GM21515 (cell line): Measurements from ENCODE around the gene TMEM125.

Source experiments
- ATAC-seq: cut with Tn5 transposase; IDR thresholded peaks from one replicate; pipeline ENCODE4 v1.9.1; 2021; ENCODE audit not compliant: unreplicated experiment

Gene TMEM125

DNA sequence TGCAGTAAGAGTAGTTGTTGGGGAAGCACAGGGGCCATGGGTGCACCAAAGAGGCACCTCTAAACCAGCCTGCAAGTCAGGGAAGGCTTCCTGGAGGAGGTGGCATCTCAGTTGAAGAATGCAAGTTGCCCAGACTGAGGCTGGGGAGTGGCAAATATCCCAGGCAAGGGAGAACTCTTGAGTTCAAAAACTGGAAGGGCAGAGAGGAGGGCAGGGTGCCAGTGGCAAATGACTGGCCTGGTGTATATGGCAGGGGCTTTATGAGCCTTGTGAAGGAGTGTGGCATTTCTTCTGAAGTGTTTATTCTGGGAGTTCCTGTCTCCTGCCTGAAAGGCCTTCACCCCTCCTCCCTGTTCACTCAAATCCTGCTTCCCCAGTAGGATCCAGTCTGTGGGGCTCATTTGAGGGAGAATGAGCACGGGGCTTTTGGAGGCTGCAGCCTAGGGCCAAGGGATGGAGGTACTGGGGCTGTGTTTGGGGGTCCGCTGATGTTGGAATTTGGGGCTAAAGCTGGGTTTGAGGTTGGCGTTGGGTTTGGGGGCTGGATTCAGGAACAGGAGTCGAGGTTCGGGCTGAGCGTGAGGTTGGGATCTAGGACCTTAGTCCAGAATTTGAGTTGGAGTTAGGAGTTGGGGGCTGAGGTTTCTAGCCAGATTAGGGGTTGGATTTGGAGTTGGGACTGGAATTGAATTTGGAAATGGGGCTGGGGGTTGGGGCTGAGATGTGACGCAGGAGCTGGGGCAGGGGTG is at the start of gene TMEM125:
TSS of gene TMEM125 (plus strand) at position 357 of the 749 bp plus-strand sequence. CDS start 2,740 bp downstream, outside the sequence.
- ATAC-seq = no peak

DNA sequence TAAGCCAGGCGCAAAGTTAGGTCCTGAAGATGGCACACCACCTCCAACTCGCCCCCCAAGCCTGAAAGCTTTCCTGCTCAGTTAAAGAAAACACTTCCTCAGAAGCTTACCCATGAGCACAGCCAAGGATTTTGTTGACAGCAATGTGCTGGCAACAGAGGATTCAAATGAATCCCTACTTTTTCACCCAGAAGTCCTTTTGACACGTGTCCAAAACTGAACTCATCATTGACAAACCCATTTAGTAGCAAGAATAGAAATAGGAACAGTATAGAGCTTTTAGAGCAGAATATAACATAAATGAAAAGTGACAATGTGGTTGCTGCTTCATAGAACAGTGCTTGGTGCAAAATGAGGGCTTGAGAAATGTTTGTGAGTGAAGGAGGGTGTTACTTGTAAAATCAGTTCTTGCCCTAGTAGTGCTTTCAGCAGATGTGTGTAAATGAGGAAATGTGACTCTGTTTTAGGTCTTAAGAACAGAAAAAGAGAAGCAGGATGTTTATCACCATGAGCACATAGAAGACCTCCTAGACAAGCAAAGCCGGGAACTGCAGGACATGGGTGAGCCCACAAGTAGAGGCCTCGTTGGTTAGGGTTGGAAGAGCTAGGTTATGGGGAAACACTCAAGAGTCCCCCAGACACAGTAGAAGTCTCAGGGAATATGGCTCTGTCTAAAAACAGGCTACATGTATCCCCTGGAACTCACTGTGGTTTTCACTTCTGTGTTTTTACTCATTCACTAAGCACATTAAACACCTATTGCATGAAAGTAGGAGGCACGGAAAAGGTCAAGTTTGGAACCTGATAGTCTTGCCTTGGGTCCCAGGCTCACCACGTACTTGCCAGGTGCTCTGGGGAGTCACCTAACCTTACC is 48.6 kb upstream of the TMEM125 start:
- ATAC-seq = peak; percentile 73

DNA sequence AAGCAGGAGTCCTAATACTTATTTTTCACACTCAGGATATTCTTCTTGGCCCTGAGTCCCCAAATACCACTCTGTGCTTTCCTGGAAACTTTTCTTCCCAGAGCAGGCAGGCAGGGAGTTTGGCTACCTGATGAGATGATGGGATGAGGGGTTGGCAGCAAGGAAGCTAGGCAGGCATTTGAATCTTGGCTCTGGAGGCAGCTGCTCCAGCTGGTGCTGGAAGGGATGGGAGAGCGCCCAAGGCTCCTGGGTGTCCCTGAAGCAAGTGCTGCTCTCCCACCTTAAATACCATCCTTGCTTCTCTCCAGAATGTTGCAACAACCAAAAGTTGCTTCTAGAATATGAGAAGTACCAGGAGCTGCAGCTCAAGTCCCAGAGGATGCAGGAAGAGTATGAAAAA is 48.0 kb upstream of the TMEM125 start:
- no peak for ATAC-seq

DNA sequence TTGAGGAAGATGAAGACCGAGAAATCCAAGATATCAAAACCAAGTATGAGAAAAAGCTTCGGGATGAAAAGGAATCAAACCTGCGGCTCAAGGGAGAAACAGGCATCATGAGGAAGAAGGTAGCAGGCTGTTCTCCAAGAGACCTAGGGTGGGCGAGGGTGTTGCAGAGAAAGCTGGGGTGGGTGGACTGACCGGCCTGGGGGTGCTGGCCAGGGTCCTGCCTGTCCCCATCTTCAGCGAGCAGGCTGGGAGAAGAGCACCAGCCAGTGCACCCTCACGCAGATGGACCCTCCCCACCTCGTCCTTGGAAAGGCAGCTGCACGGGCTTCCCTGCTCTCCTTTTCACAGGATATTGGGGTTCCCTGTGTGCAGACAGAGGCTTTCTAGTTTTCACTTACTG is 46.9 kb upstream of the TMEM125 start:
- no peak for ATAC-seq

DNA sequence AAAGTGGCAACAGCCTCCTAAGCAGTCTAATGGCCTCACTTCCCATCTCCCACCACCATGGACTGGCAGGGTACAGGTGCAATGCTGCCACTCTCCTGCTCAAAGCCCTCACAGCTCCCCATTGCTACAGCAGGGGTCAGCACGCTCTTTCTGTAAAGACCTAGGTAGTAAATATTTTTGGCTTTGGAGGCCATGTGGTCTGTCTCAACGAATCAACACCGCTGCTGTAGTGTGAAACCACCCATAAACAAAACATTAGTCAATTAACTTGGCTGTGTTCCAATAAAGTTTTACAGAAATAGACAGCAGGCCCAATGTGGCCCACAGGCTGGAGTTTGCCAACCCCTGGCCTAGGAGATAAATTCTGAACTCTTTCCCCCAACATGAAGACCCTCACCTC is 44.6 kb upstream of the TMEM125 start:
- ATAC-seq = no peak

DNA sequence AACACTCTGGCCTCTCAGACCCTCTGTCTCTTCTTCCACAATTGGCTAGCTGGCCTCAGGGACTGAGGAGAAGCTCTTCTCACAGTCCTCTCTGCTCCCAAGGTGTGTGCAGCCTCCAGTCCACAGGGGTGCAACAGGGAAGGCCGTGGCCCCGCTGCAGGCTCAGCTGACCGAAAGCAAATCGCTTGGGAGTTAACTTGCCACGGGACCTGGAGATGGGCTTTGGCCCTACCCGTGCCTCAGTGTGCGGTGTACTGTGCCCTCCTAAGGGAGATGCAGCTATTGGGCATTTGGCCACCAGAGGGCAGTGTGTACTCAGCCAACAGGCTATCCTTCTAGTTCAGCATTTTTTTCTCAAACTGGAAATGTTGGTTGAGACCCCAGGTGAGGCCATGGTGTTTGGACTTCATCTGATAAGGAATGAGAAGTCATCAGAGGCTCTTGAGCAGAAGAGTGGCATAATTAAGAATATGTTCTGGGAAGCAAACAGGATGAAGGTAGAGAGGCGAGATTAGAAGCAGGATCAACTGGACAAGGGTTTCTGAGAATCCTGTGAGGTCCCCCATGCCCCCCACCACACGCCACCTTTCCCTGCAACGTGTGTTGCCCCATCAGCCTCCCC is 42.5 kb upstream of the TMEM125 start:
- no peak for ATAC-seq

DNA sequence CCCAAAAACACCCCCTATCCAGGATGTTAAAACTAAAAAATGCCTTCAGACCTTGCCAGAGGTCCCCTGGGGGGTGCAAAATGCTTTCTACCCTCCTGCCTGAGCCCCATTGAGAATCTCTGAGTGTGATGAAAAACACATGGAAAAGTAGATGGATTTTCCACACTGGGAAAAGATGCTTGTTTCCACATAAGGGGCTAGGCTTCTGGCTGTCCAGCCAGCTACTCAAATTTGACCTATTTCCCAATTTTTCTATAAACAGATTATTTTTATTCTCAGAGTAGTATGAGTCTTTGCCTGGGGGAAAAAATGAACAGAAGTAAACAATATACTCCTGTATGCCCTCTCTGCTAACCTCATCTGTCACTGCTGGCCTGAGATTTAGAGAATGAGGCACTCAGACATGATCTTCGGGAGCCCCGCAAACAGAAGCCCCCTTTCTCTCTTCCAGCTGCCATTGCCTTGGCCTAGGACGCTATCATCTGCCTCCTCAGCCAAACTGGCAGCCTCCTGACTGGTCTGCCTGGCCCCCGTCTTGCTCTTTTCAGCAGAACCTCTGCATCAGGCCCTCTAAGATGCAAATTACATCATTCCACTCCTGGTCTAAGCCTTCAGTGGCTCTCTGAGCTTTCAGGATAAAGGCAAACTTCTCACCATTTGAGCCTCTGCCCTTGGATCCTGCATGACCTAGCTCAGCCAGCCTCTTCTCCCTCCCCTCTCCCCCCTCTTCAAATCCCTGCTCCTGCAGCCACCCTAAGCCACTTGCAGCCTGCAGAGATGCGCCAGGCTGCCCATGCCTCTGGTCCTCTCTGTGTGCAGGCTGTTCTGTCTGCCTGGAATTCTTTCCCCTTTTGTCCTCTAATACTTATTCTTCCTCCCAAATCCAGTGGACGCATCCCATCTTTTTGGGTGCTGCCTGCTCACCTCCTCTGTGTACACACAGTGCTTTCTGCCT is 39.7 kb upstream of the TMEM125 start:
- ATAC-seq = no peak

DNA sequence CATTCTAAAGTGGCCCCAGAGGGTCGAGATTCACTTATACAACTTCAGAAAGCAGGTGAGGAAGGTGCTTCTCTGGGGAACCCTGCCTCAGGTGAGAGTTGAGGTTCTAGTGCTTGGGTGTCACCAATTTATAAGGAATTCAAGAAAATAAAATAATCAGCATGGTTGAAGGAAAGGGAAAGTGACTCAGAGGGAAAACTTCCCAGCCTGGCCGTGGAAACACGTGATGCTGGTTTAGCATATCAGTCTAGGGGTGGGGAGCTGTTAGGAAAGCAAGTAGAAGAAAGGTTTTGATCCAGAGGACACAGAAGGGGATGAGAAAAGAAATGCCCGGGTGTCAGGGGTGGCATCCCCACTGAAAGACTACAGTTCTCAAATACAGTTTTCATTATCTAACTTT is 37.7 kb upstream of the TMEM125 start:
- no peak for ATAC-seq

DNA sequence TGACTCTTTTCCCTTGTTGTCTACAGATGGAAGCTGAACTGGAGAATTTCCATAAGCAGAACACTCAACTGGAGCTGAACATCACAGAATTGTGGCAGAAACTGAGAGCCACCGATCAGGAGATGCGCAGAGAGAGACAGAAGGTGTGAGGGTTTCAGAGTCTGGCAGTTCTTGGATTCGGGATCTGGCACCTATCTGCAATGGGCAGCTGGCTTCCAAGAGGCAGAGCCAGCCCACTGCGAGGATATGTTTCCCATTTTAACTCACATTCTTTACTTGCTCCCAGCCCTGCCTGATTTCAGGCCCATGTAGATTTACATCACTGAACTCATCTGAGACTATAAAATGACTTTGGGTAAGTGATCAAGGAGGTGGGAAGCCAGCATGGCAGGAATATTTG is 37.3 kb upstream of the TMEM125 start:
- ATAC-seq = no peak

DNA sequence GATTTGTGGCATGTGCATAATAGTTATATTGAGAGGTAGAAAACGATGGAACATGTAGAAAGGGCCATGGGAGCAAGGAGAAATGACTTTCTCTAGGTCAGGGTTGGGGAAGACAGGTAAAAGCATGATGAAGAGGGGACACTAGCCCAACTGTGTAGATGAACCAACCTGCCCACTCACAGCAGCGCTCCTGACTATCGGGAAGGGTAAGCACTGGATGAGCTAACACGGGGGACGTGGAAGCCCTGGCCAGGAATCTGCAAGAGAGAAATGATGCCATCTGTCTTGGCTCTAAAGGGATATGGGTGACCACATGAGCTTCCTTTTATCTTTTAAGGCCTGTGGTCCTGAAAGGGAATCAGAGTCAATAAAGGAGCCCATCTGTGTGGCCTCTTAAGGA is 36.2 kb upstream of the TMEM125 start:
- no peak for ATAC-seq

DNA sequence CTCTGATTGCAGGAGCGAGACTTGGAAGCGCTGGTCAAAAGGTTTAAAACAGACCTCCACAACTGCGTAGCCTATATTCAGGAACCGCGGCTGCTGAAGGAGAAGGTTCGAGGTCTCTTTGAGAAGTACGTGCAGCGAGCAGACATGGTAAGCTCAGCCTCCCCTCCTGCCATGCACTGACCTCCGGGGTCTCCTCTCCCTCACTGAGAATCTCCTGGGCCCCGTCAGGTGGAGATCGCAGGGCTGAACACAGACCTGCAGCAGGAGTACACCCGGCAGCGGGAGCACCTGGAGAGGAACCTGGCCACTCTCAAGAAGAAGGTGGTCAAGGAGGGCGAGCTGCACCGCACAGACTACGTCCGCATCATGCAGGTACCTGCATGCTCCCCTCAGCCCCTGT is 35.5 kb upstream of the TMEM125 start:
- no peak for ATAC-seq

DNA sequence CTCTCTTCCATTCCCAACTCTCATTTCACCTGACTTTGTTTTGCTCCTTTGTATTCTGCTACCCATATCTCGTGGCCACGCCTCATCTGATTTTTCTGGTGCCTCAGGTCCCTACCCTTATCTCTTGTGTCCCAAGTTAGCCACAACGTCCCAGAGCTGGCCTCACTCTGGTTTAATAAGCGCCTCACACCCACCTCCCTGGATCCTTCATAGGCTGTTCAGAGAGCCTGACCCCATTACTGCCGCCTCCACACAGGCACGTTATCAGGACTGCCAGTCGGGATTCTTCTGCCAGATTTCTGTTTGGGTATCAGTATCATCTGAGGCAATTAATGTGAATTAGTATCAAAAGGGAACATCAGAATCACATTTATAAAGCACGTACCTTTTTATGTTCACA is 34.7 kb upstream of the TMEM125 start:
- no peak for ATAC-seq

DNA sequence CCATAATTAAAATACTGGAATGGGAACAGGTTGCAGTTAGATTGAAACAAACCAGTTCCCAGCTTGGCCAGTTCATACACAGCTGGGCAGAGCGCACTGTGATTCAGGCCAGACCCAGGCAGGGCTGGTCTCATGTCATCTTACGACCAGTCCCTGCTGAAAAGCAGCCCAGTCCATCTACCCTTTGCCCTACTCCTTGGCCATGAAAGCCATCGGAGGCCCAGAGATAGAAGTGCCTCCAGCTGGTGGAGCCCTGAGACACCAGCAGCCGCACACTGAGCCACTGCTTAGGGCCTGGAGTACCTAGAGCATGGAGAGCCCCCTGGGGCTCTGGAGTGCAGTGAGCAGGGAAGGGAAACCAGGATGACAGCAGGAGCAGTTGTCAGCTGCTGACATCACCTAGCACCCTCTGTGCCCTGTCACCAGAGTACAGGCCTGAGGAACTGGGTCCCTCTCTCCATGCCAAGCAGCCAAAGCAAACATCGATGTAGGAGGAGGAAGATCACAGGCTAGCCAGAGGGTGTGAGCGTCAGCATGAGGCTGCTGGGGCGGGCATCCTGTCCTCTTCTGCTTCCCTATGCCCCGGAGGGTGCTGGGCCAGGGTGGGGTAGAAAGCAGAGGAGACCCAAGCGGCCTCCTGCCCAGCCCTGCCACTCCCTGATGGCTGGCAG is 34.2 kb upstream of the TMEM125 start:
- ATAC-seq = no peak

DNA sequence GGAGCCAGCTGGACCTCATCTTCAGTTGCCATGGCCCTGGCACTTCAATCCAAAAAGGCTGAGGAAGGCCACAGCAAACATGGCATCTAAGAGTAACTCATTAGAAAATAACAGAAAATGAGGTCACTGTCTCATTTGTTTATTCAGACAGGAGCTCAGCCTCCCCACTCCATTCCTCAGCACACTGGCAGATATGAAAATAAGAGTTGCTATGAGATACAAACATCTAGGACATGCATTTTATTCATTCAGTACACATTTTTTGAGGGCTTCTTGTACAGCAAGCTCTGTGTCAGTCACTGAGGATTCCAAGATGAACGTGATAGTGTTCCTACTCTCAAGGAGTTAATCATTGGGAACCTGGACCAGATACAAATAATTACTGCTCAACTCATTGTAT is 32.7 kb upstream of the TMEM125 start:
- no peak for ATAC-seq

DNA sequence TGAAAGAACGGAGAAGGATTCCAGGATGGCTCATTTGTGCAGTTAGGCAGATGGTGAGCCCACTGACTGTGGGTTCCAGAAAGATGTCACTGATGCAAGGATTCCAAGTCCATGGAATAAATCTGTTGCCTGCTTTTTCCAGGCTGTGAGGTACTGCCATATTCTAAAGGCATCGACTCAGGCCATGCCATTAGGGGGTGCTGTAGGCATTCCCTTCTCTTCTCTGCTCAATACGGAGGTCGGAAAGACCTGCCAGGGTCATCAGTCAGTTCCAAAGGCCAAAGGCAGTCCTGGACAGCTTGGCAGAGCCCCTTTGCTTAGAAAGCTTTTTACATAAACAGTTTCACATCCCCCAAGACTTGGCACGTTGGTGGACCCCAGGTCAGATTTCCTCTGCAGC is 31.7 kb upstream of the TMEM125 start:
- no peak for ATAC-seq

DNA sequence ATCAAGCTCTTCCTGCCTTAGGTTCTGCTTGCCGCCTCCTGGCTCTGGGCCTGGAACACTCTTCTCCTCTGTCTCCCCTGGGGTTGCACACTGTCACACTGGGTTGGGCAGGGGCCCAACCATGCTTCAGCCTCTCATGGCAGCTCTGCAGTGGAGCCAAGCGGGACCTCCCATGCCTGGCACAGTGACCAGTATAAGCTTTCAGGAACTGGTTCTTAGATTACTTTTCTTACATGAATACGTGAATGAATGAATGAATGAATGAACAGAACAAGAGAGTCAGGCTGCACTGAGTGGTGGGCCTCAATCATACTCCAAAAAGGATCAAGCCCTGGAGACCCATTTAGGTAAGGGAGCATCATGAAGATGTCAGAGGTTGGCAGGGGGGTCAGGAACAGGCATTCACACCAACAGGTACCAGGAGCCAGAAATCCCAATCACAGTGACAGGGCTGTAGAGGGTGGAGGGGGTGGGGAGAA is 30.8 kb upstream of the TMEM125 start:
- peak; percentile 35 for ATAC-seq

DNA sequence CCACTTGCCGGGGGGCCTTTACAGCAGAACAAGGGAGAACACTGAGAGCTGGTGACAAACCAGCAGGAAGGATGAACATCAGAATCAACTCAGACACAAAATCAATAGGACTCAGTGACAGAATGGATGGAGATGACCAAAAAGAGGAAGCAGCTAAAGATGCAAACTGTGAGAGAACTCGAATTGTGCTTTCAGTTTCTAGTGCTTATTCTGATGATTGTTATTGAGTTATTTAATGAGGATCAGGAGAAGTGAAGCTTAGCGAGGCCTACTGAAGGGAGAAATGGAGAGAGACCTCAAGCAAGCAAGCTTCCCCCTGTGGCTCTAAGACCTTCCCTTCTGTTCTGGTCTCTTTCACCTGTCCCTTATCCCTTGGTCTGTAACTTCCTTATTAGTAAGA is 30.3 kb upstream of the TMEM125 start:
- ATAC-seq = peak; percentile 73

DNA sequence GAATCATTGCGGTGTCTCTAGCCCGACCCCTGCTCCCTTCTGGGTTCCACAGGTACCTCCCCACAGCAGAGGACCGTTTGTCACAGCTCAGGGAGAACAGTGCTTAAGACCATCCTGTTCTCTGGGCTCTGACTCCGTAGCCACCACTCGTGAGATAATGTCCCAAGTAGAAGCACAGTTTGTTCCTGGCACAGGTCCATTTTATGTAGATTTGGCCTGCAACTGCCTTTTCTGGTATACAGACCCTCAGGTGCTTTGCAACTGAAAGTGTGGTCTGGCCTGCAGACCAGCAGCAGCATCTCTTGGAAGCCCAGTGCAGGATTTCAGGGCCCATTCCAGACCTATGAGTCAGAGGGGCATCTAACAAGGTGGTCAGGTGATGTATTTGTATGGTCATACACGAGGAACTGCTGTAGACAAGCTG is 28.4 kb upstream of the TMEM125 start:
- ATAC-seq = no peak

DNA sequence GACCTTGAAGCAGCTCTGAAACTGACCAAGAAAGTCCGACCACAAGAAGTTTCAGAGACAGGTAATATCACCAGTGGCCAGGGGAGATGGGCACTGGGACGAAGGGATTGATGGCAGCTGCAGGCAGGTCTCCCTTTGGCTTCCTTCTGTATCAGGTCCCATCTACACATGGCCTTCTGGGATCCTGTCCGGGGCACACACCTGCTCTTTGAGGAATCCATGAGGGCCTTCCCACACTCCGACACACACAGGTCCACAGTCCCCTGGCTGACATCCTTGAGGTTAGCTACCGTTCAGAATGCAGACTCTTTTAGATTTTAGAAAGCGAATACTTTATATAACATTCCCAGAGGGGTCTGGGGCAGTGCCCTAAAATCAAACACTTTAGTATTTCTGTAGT is 26.5 kb upstream of the TMEM125 start:
- ATAC-seq = no peak
